ENCODE results near the gene LRRC32.

LRRC32 gene

GRCh38 chr11:76673176-76674142 lies 2.9 kb upstream of the LRRC32 start:
- ATAC-seq (ENCODE audit: low read depth) = no peak
- Histone ChIP-seq H3K27ac (ENCODE audit: poor library complexity, severe bottlenecking) (no peak overlapping the region), H3K36me3 (ENCODE audit: low read depth) (no peaks in the 10 kb centered on the region), H3K4me3 (ENCODE audit: severe bottlenecking) (no peak overlapping the region), H3K9me3 (ENCODE audit: severe bottlenecking) (no peaks in the 10 kb centered on the region), H3K4me1 (ENCODE audit: insufficient read depth, poor library complexity, severe bottlenecking) (no peaks in the 10 kb centered on the region), H3K27me3 (ENCODE audit: insufficient read depth, poor library complexity, severe bottlenecking) (peaks cover 23% of the 10 kb centered on the region)
- no peak for DNase-seq (ENCODE audit: low spot score)
- no peak for TF ChIP-seq CTCF (IDR thresholded peaks at IDR 0.05; ENCODE audit: poor library complexity, severe bottlenecking)

- no peak for ATAC-seq (ENCODE audit: low read depth)
These were observed 2.1 kb upstream of the LRRC32 start for GRCh38 chr11:76672431-76673175.

GRCh38 chr11:76671626-76672309 lies 1.2 kb upstream of the LRRC32 start:
- no peak for DNase-seq (ENCODE audit: low spot score)
- no peak for TF ChIP-seq CTCF (IDR thresholded peaks at IDR 0.05; ENCODE audit: poor library complexity, severe bottlenecking)
- H3K27ac ChIP-seq (ENCODE audit: poor library complexity, severe bottlenecking) = no peak overlapping the region
- peaks cover 23% of the 10 kb centered on the region for H3K27me3 ChIP-seq (ENCODE audit: insufficient read depth, poor library complexity, severe bottlenecking)
- ATAC-seq (ENCODE audit: low read depth) = no peak; the same call in 2 of the 3 replicates
- no peaks in the 10 kb centered on the region for H3K9me3 ChIP-seq (ENCODE audit: severe bottlenecking)
- no peaks in the 10 kb centered on the region for H3K4me1 ChIP-seq (ENCODE audit: insufficient read depth, poor library complexity, severe bottlenecking)
- no peaks in the 10 kb centered on the region for H3K36me3 ChIP-seq (ENCODE audit: low read depth)
- no peak overlapping the region for H3K4me3 ChIP-seq (ENCODE audit: severe bottlenecking)

More at GRCh38 chr11:76672431-76673175, 2.1 kb upstream of the LRRC32 start:
- Histone ChIP-seq H3K27ac (ENCODE audit: poor library complexity, severe bottlenecking) (no peak overlapping the region), H3K27me3 (ENCODE audit: insufficient read depth, poor library complexity, severe bottlenecking) (peaks cover 23% of the 10 kb centered on the region), H3K9me3 (ENCODE audit: severe bottlenecking) (no peaks in the 10 kb centered on the region), H3K4me3 (ENCODE audit: severe bottlenecking) (no peak overlapping the region), H3K36me3 (ENCODE audit: low read depth) (no peaks in the 10 kb centered on the region), H3K4me1 (ENCODE audit: insufficient read depth, poor library complexity, severe bottlenecking) (no peaks in the 10 kb centered on the region)
- no peak for TF ChIP-seq CTCF (IDR thresholded peaks at IDR 0.05; ENCODE audit: poor library complexity, severe bottlenecking)
- no peak for DNase-seq (ENCODE audit: low spot score)

GRCh38 chr11:76671237-76671592 lies 668 bp upstream of the LRRC32 start:
- no peaks in the 10 kb centered on the region for H3K9me3 ChIP-seq (ENCODE audit: severe bottlenecking)
- H3K36me3 ChIP-seq (ENCODE audit: low read depth) = no peaks in the 10 kb centered on the region
- no peak for TF ChIP-seq CTCF (IDR thresholded peaks at IDR 0.05; ENCODE audit: poor library complexity, severe bottlenecking)
- ATAC-seq (ENCODE audit: low read depth) (no peak), DNase-seq (ENCODE audit: low spot score) (no peak)
- H3K4me1 ChIP-seq (ENCODE audit: insufficient read depth, poor library complexity, severe bottlenecking) = no peaks in the 10 kb centered on the region
- H3K27me3 ChIP-seq (ENCODE audit: insufficient read depth, poor library complexity, severe bottlenecking) = peaks cover 23% of the 10 kb centered on the region
- no peak overlapping the region for H3K27ac ChIP-seq (ENCODE audit: poor library complexity, severe bottlenecking)
- H3K4me3 ChIP-seq (ENCODE audit: severe bottlenecking) = no peak overlapping the region

All from RWPE2 (cell line).